PC-3 (cell line): ENCODE results near the gene CDKN3.

Experiments used
- EZH2phosphoT487 ChIP-seq: fragments of 300-600 bp; sonication (generic); IDR thresholded peaks from 2 replicates; pipeline ENCODE4 v1.6.1; 2018; ENCODE audit warnings: mild to moderate bottlenecking, antibody characterized with exemption, low read length, borderline replicate concordance
- TF ChIP-seq, protein P1 (sequence below): fragments of 300-600 bp; sonication (generic); conservative IDR thresholded peaks from 2 replicates; pipeline ENCODE4 v1.5.1; 2017; ENCODE audit warnings: antibody characterized with exemption, low read depth, mild to moderate bottlenecking, low read length

DNA sequence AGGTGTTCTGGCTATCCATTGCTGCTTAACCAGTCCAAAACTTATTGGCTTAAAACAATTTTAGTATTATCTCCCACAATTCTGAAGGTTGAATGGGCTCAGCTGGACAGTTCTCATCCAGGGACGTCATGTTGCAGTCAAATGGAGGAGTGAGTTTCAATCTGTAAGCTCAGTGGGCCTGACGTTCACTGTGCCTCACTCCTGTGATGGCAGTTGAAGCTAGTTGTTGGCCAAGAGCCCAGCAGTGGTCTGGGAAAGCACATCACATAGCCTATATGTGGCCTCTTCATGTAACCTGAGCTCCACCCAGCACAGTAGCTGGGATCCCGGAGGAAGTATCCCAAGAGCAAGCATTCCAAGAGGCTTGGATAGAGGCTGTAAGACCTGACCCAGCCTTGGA lies 40.6 kb upstream of the CDKN3 start:
- TF ChIP-seq, protein P1, sequence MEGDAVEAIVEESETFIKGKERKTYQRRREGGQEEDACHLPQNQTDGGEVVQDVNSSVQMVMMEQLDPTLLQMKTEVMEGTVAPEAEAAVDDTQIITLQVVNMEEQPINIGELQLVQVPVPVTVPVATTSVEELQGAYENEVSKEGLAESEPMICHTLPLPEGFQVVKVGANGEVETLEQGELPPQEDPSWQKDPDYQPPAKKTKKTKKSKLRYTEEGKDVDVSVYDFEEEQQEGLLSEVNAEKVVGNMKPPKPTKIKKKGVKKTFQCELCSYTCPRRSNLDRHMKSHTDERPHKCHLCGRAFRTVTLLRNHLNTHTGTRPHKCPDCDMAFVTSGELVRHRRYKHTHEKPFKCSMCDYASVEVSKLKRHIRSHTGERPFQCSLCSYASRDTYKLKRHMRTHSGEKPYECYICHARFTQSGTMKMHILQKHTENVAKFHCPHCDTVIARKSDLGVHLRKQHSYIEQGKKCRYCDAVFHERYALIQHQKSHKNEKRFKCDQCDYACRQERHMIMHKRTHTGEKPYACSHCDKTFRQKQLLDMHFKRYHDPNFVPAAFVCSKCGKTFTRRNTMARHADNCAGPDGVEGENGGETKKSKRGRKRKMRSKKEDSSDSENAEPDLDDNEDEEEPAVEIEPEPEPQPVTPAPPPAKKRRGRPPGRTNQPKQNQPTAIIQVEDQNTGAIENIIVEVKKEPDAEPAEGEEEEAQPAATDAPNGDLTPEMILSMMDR = no peak
- TF ChIP-seq EZH2phosphoT487 = no peak
